GM12874 (cell line): ENCODE data around the gene EXOG.

Experiments
- TF ChIP-seq, protein P1 (sequence below): IDR thresholded peaks from 2 replicates; pipeline ENCODE4 v1.5.1; 2011; ENCODE audit warnings: low read depth, mild to moderate bottlenecking, control low read depth, low read length, moderate library complexity; ENCODE audit not compliant: insufficient read depth

EXOG gene

GRCh38 chr3:38493031-38493430 lies 3.1 kb upstream of the EXOG start:
- TF ChIP-seq, protein P1, sequence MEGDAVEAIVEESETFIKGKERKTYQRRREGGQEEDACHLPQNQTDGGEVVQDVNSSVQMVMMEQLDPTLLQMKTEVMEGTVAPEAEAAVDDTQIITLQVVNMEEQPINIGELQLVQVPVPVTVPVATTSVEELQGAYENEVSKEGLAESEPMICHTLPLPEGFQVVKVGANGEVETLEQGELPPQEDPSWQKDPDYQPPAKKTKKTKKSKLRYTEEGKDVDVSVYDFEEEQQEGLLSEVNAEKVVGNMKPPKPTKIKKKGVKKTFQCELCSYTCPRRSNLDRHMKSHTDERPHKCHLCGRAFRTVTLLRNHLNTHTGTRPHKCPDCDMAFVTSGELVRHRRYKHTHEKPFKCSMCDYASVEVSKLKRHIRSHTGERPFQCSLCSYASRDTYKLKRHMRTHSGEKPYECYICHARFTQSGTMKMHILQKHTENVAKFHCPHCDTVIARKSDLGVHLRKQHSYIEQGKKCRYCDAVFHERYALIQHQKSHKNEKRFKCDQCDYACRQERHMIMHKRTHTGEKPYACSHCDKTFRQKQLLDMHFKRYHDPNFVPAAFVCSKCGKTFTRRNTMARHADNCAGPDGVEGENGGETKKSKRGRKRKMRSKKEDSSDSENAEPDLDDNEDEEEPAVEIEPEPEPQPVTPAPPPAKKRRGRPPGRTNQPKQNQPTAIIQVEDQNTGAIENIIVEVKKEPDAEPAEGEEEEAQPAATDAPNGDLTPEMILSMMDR = no peak

DNA sequence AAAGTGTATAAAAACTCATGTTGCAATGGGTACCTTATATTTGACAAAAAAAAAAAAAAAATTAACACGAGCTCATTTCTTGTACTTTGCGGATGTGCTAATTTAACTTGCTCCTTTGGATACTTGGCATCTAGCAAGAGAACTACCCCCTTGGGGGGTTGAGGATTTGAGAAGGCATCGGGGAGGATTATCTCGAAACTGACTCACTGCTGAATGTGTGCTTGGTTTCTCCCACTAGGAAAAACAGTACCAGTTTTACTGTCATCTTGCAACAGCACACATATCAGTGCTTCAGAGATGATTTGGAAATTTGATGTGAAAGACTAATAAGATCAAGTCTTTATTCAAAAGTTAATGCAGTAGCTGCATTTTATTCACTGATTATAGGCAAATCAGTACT lies 891 bp downstream of the EXOG start:
- TF ChIP-seq, protein P1 = no peak

- TF ChIP-seq, protein P1 = no peak
Measured at GRCh38 chr3:38500688-38501417, 4.7 kb downstream of the EXOG start.

GRCh38 chr3:38507120-38507519 lies 11.0 kb downstream of the EXOG start:
- TF ChIP-seq, protein P1 = no peak

DNA sequence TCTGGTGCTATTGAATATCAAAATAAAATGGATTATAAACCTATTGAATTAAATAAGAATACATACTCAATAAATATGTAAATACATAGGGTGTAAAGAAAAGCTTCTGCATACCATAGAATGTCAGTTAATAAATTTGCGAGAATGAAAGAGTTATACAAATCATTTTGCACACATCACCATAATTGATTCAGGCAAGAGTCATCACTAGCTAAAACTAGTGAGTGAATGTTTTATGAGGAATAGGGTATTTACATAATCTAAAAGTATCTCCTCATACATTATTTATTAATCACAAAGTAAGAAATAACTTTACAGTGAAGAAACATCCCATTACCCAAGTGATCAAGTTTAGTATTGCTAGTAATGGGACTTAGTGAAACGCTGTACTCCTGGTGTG lies 13.6 kb downstream of the EXOG start:
- TF ChIP-seq, protein P1 = no peak

DNA sequence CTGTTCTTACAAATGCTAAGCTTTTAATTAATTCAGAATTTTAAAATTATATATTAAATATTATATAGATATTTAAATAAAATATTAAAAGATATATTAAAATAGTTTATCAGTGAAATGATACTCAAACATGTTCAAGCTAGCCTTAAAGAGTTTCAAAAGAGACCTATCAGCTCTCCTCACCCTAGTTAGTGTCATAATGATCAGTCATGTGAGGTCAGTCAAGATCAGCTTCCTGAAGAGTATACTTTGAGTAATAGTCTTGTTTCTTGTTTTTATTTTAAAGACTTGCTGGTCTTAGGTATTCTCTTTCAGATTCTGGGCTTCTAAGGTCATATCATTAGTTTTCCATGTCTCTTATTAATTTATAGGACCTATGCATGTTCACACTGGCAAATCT lies 14.5 kb downstream of the EXOG start:
- TF ChIP-seq, protein P1 = no peak

DNA sequence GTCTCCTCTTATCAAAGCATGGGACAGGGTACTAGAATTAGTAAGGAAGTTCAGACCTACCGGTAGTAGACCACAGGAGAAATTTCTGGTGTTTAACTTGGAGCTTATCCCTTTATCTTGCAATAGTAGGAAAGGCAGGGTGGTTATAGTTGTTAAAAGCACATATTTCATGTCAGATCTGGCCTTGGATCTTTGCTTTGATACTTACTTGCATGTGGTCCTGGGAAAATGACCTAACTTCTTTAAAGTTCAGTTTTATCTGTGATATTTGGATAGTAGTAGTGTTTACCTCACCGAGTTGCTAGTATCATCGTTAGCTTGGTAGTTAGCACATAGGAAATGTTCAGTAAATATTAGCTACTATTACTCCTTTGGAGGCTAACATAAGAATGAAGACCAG lies 15.4 kb downstream of the EXOG start:
- TF ChIP-seq, protein P1 = no peak

DNA sequence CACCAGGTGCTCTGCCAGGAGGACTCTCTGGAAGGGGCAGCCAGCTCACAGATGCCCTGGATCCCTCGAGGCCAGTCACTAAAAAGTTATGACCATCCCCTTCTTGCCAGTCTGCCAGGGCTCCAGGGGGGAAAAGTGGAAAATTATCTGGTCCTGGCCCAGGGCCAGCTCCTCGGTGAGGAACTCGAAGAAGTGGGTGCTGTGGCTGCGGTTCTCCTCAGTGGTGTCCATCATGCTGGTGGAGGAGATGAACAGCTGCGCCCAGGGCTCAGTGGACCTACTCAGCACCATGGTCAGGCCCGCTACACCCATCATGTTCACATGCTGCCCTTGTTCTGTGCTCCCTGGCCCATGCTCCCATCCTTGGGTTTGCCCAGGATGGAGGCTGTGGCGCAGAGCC lies 19.2 kb downstream of the EXOG start:
- TF ChIP-seq, protein P1 = no peak
